Liver (tissue), 3 donors: ENCODE results near the gene PSAT1.

Source experiments
- ATF3 ChIP-seq: IDR thresholded peaks from 2 replicates; pipeline ENCODE4 v1.6.1; 2016; ENCODE audit warnings: antibody characterized with exemption
- CTCF ChIP-seq: fragments of 150-350 bp; IDR thresholded peaks from 2 replicates; pipeline ENCODE4 v1.5.1; 2017; ENCODE audit warnings: improper control_type of control experiment, low read depth, low read length; ENCODE audit not compliant: missing input control
- FOXA1 ChIP-seq: IDR thresholded peaks from 2 replicates; pipeline ENCODE4 v1.6.1; 2016; ENCODE audit warnings: antibody characterized with exemption
- GABPA ChIP-seq, 2 donors: IDR thresholded peaks in 1 of 2; conservative IDR thresholded peaks in 1 of 2; 2 replicates each; pipeline ENCODE4 v1.6.1; 2016; ENCODE audit warnings: antibody characterized with exemption in 2 of 2, mild to moderate bottlenecking in 1 of 2, moderate library complexity in 1 of 2
- HNF4G ChIP-seq: IDR thresholded peaks from 2 replicates; pipeline ENCODE4 v1.6.1; 2016; ENCODE audit warnings: antibody characterized with exemption
- JUND ChIP-seq, 2 donors: IDR thresholded peaks; 2 replicates each; pipeline ENCODE4 v1.6.1; 2016; ENCODE audit warnings: antibody characterized with exemption in 2 of 2
- MAX ChIP-seq: IDR thresholded peaks from 2 replicates; pipeline ENCODE4 v1.6.1; 2016; ENCODE audit warnings: antibody characterized with exemption
- RAD21 ChIP-seq, 2 donors: IDR thresholded peaks; 2 replicates each; pipeline ENCODE4 v1.6.1; 2016; ENCODE audit warnings: antibody characterized with exemption in 2 of 2, mild to moderate bottlenecking in 2 of 2
- REST ChIP-seq: IDR thresholded peaks from 2 replicates; pipeline ENCODE4 v1.6.1; 2016; ENCODE audit warnings: antibody characterized with exemption, mild to moderate bottlenecking
- RXRA ChIP-seq, 2 donors: IDR thresholded peaks; 2 replicates each; pipeline ENCODE4 v1.6.1; 2017 to 2018; ENCODE audit warnings: antibody characterized with exemption in 2 of 2, mild to moderate bottlenecking in 1 of 2
- SP1 ChIP-seq: IDR thresholded peaks from 2 replicates; pipeline ENCODE4 v1.6.1; 2018; ENCODE audit warnings: antibody characterized with exemption, mild to moderate bottlenecking
- TAF1 ChIP-seq: conservative IDR thresholded peaks from 2 replicates; pipeline ENCODE4 v1.6.1; 2016; ENCODE audit warnings: antibody characterized with exemption, mild to moderate bottlenecking
- YY1 ChIP-seq: IDR thresholded peaks from 2 replicates; pipeline ENCODE4 v1.6.1; 2016; ENCODE audit warnings: antibody characterized with exemption, mild to moderate bottlenecking
- ZBTB33 ChIP-seq: IDR thresholded peaks from 2 replicates; pipeline ENCODE4 v1.6.1; 2016; ENCODE audit warnings: antibody characterized with exemption
- donor health status: healthy.
- donor health status: healthy.

- no peak for TF ChIP-seq JUND (IDR thresholded peaks at IDR 0.05)
- TF ChIP-seq MAX = no peak
- TF ChIP-seq CTCF = no peak
- TF ChIP-seq TAF1 = no peak
- no peak for TF ChIP-seq RAD21 (IDR thresholded peaks at IDR 0.05)
- no peak for TF ChIP-seq RXRA (IDR thresholded peaks at IDR 0.05)
- TF ChIP-seq FOXA1 = no peak
- TF ChIP-seq YY1 = no peak
- TF ChIP-seq GABPA (IDR thresholded peaks at IDR 0.05 in 1 of 2, conservative IDR thresholded peaks at IDR 0.05 in 1 of 2) = no peak
- TF ChIP-seq ZBTB33 = no peak
- no peak for TF ChIP-seq REST
- no peak for TF ChIP-seq ATF3
- no peak for TF ChIP-seq SP1
- TF ChIP-seq HNF4G = no peak
These were observed 22.5 kb downstream of the PSAT1 start for GRCh38 chr9:78319197-78320029.
